Esophagus muscularis mucosa (tissue), 3 donors: Measurements from ENCODE around the gene RPH3AL.

Experiments
- CTCF ChIP-seq, 3 experiments: fragments of 200-600 bp in 2 of 3; fragments of 450-650 bp in 1 of 3; sonication (generic) in 2 of 3; IDR thresholded peaks; one replicate each; pipeline ENCODE4 v1.5.1; 2017 to 2019; ENCODE audit warnings: antibody characterized with exemption in 3 of 3, mild to moderate bottlenecking in 2 of 3, moderate library complexity in 1 of 3
- POLR2AphosphoS5 ChIP-seq, 2 donors: sonication (generic); formaldehyde crosslinking; IDR thresholded peaks; one replicate each; pipeline ENCODE4 v1.6.1; 2017; ENCODE audit warnings: antibody characterized with exemption in 2 of 2

GRCh38 chr17:245611-246010 lies 107.0 kb downstream of the RPH3AL start:
- no peak for TF ChIP-seq POLR2AphosphoS5 (IDR thresholded peaks at IDR 0.05)
- TF ChIP-seq CTCF (IDR thresholded peaks at IDR 0.05), result no peak
